ENCODE data around the gene GGNBP2. TPM values are rescaled to one million over a fixed set of nuclear protein-coding genes. Genes with fewer than 3 reads are reported as not detected.

Gene GGNBP2
- 100 to 1,000 TPM in 1 of 4 donors, 10 to 100 TPM in 3; 90.5 to 124 (median 96.8) TPM for total RNA-seq

GRCh38 chr17:36544307-36545076 lies at the start of gene GGNBP2:
Gene GGNBP2, plus strand, starts transcription at chr17:36544919. Its CDS starts 806 bp downstream, at chr17:36545725.
- no peaks in the 10 kb centered on the region for H3K9me3 ChIP-seq
- H3K4me1 ChIP-seq = peaks cover 3 to 41% (median 15%) of the 10 kb centered on the region in 4 donors
- H3K36me3 ChIP-seq = peaks cover 0 to 1% (median 0%) of the 10 kb centered on the region in 3 donors
- H3K27ac ChIP-seq = peak within 1 kb of the TSS; percentile 99 to 100 (median 100)
- peak within 1 kb of the TSS; percentile 89 to 97 (median 91) for H3K4me3 ChIP-seq
- DNase-seq = peak; percentile 92 to 96 (median 95)
- TF ChIP-seq POLR2A (IDR thresholded peaks at IDR 0.05) = peak; percentile 95 to 96
- no peak for TF ChIP-seq CTCF (IDR thresholded peaks at IDR 0.05)
- no peaks in the 10 kb centered on the region for H3K27me3 ChIP-seq

- Histone ChIP-seq H3K36me3 (peaks cover 0 to 77% (median 0%) of the 10 kb centered on the region in 3 donors), H3K27ac (no peak overlapping the region), H3K27me3 (no peaks in the 10 kb centered on the region), H3K9me3 (no peaks in the 10 kb centered on the region), H3K4me3 (no peak overlapping the region), H3K4me1 (no peaks in the 10 kb centered on the region)
- no peak for DNase-seq
- no peak for TF ChIP-seq CTCF (IDR thresholded peaks at IDR 0.05)
- no peak for TF ChIP-seq POLR2A (IDR thresholded peaks at IDR 0.05)
Observed at GRCh38 chr17:36495076-36495578, 49.6 kb upstream of the GGNBP2 start.

- no peak for DNase-seq
- Histone ChIP-seq H3K27me3 (no peaks in the 10 kb centered on the region), H3K4me3 (no peak overlapping the region), H3K9me3 (no peaks in the 10 kb centered on the region), H3K36me3 (peaks cover 0 to 81% (median 0%) of the 10 kb centered on the region in 3 donors), H3K4me1 (no peaks in the 10 kb centered on the region), H3K27ac (no peak overlapping the region)
- TF ChIP-seq POLR2A (IDR thresholded peaks at IDR 0.05) (no peak), CTCF (IDR thresholded peaks at IDR 0.05) (no peak)
Observed at GRCh38 chr17:36496018-36496789, 48.5 kb upstream of the GGNBP2 start.

- no peak for TF ChIP-seq CTCF (IDR thresholded peaks at IDR 0.05)
- TF ChIP-seq POLR2A (IDR thresholded peaks at IDR 0.05) = no peak
- Histone ChIP-seq H3K4me3 (no peak overlapping the region), H3K9me3 (no peaks in the 10 kb centered on the region), H3K27ac (no peak overlapping the region), H3K36me3 (peaks cover 0 to 71% (median 0%) of the 10 kb centered on the region in 3 donors), H3K27me3 (no peaks in the 10 kb centered on the region), H3K4me1 (no peaks in the 10 kb centered on the region)
- DNase-seq = no peak
Observed at GRCh38 chr17:36498155-36498554, 46.6 kb upstream of the GGNBP2 start.

GRCh38 chr17:36498560-36499300 lies 46.0 kb upstream of the GGNBP2 start:
- Histone ChIP-seq H3K9me3 (no peaks in the 10 kb centered on the region), H3K27me3 (no peaks in the 10 kb centered on the region), H3K4me3 (no peak overlapping the region), H3K4me1 (no peaks in the 10 kb centered on the region), H3K36me3 (peaks cover 0 to 71% (median 0%) of the 10 kb centered on the region in 3 donors), H3K27ac (no peak overlapping the region)
- TF ChIP-seq CTCF (IDR thresholded peaks at IDR 0.05) = no peak
- no peak for TF ChIP-seq POLR2A (IDR thresholded peaks at IDR 0.05)
- peak in 1 of 3 donors; percentile 29 for DNase-seq
